Erythroblast (primary cell): Measurements from ENCODE around the gene PCDHA2.
"Not testable (repeated sequence)": the region's sequence is repeated elsewhere in the genome, so short reads cannot be mapped to it uniquely, and the experiment has no call there.

Source experiments
- GATA1 ChIP-seq: IDR thresholded peaks from 2 replicates; pipeline ENCODE4 v1.6.1; 2011; ENCODE audit warnings: low read depth, mild to moderate bottlenecking, control low read depth, low read length, moderate library complexity
- POLR2A ChIP-seq: IDR thresholded peaks from 2 replicates; pipeline ENCODE4 v1.6.1; 2011; ENCODE audit warnings: mild to moderate bottlenecking, low read length

- not testable (repeated sequence) for TF ChIP-seq POLR2A, GATA1
Observed at GRCh38 chr5:140787422-140787821, 7.2 kb upstream of the PCDHA2 start.
